M059J (cell line): ENCODE data around the gene BABAM2. TPM values are rescaled to one million over a fixed set of nuclear protein-coding genes. Genes with fewer than 3 reads are reported as not detected.
"Not testable (repeated sequence)": the region's sequence is repeated elsewhere in the genome, so short reads cannot be mapped to it uniquely, and the experiment has no call there.

ENCODE experiments used
- DNase-seq: peaks from one replicate; pipeline ENCODE4 v3.0.0-alpha.2; 2012; ENCODE audit warnings: low read depth
- total RNA-seq: library from RNA; depleted of rRNA; stranded (reverse); fragments of >200 nt; shearing (Covaris generic); gene quantifications from 2 replicates; pipeline ENCODE4 v1.2.3, GENCODE V29; 2014

The BABAM2 gene
- total RNA-seq, 1 experiment from 2014 or later, result 41.8 TPM

GRCh38 chr2:28248511-28248910 lies 358.0 kb downstream of the BABAM2 start:
- DNase-seq, result peak; percentile 71

- DNase-seq, result peak; percentile 95
These were observed 359.5 kb downstream of the BABAM2 start for GRCh38 chr2:28250006-28250405.

DNA sequence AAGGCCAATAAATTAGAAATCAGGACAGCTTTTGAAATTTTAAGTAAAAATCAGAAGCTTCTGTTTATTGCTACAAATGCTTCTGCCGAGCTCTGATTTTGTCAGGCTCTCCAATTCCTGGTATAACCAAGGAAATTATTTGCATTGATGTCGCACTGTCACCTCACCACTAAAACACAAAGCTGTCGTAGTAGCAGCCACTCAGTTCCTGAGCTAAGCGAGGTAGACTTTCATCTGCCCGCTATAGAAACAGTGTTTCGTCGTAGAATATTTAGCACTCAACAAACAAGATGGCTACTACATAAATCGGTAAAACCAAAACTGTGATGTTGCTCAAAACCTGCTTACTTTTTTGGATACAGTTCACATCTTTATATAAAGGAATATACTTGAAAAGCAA lies 360.8 kb downstream of the BABAM2 start:
- no peak for DNase-seq

DNA sequence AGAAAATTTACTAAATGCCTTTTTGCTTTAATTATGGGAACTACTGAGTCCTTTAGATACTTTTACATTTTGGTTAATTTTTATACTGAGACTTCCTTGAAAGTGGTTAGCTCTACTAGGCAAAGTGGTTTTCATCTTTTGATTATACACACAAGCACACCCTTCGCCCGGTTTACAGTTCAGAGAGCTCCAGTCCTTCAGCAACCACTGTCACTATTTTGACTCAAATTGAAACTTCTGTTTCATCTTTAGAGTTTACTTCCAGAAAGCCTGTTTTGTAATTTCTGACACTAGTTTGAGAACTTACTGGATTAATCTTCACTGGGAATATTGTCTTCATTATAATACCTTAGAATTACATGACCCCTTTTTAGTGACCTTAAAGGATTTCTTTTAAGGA lies 361.8 kb downstream of the BABAM2 start:
- DNase-seq, result no peak

- DNase-seq, result no peak
These were observed 363.0 kb downstream of the BABAM2 start for GRCh38 chr2:28253543-28253942.

DNA sequence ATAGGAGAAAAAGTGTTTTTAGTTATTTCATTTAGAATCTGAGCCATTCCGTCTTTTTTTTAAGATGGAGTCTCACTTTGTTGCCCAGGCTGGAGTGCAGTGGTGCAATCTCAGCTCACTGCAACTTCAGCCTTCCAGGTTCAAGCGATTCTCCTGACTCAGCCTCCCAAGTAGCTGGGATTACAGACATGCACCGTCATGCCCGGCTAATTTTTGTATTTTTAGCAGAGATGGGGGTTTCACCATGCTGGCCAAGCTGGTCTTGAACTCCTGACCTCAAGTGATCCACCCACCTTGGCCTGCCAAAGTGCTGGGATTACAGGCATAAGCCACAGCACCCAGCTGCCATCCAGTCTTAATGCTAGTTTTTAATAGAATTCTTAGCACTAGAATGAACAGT lies 364.7 kb downstream of the BABAM2 start:
- DNase-seq, result not testable (repeated sequence)

- DNase-seq, result no peak
These were observed 366.7 kb downstream of the BABAM2 start for GRCh38 chr2:28257182-28257581.

GRCh38 chr2:28259226-28259625 lies 368.7 kb downstream of the BABAM2 start:
- not testable (repeated sequence) for DNase-seq

DNA sequence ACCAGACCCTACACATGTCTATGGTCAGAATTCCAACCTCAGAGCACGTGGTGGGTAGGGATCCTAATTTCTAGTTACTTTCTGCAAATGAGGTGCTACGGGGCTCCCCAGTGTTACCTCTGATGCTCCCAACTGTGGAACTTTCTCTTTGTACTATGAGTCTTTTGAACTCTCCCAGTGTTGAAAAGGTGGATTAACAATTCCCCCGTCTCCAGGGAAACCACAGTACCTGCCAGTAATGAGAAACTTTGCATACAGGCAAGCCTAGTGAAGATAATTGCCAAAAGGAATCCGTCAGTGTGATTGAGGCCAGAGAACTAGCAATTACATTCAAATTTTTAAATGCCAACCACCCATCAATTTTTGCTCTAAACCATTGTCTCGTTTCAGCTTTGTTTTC lies 373.2 kb downstream of the BABAM2 start:
- DNase-seq, result no peak

DNA sequence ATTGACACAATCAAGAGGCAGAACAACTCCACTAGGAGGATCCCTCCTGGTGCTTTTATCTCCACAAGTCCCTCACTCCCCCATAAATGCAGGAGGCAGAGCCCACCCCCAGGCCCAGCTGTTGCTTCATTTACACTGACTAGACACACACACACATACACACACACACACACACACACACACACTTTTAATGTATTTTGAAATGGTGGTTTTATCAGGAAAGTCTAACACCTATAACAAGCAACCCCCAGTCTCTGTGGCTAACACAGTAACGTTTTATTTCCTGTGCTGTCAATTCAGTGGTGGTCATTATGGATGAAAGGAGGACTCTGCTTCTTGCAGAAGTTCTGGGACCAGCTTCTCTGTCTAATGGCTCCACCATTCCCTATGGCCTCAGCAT lies 376.8 kb downstream of the BABAM2 start:
- no peak for DNase-seq

DNA sequence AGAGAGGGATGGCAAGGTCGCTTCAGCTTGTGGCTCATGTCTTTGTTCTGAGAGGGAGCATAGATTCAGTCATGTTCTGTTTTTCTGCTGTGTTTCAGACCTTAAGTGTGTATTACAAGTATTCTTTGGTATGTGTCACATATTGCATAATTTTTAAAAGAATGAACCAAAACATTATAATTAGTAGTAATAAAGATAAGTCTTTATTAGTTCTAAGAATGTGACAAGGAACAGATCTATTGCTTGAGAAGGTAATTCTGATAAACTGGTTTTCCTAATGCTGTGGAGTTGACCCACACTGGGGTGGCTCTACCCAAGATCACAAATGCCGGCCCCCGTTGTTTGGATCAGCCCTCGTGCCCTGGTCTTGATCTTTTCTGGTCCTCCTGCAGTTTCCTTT lies 377.9 kb downstream of the BABAM2 start:
- no peak for DNase-seq

- peak; percentile 93 for DNase-seq
These were observed 378.7 kb downstream of the BABAM2 start for GRCh38 chr2:28269019-28269784.

DNA sequence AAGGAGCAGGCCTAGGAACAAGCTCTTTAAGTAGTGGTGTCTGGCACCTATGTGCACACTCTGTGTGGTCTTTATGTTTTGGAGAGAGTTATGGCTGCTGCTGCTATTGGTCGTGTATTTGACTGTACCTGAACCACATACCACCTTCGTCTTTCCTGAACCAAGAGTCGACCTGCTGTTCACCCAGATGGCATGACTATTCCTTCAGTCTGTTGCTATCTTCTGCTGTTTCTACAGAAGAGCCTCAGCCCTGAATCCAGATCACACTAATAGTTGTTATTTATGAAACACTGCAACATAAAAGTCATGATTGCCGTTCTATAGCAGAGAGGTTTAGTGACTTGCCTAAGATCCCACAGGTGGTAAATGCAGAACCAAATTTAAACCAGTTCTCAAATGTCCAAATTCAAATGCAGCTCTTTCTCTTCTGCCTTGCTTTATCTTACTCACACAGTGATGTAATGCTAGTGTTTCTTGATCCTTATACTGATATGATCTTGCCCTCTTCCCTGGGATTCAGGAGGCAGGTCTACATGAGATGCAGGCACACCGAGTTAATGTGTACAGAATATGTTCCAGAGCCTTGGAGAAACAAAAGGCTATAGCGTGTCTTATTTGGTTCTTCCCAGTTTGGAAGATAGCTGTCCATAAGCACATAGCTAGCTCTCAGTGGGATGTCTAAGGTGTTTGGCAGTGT lies 380.1 kb downstream of the BABAM2 start:
- peak; percentile 45 for DNase-seq

GRCh38 chr2:28271231-28271918 lies 380.8 kb downstream of the BABAM2 start:
- no peak for DNase-seq

DNA sequence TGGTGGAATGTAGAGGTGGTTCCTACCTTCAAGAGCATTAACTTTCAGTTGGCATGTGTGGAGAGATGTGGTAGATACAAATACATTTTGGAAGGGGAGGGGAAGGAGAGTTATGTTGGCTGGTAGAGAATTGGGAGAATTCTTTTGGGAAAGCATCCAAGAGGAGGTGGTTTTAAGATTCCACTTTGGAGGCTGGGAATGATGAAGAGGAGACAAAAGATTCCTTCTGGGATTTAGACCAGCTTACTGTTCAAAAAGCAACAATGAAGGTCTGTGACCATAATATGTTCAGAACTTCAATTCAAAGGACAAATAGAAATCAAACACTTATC lies 381.4 kb downstream of the BABAM2 start:
- DNase-seq, result peak; percentile 35

DNA sequence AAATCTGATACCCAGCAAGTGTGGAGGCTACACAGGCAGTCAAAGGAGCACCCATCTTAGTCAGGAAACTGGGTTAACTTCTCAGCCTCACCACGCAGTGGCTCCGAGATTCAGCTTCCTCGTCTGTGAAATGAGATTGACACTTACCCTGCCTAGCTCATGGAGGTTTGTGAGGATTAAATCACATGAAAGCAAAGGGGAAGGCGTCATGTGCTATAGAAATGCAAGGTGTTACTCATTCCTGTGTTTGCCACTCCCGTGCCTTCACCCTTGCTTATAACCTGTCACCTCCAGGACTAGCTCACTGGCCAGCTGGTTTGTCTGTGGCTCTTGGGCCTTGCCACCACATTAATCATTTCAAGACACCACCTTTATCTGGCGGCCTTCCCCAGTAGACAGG lies 383.2 kb downstream of the BABAM2 start:
- DNase-seq, result peak; percentile 48

GRCh38 chr2:28274911-28275685 lies 384.6 kb downstream of the BABAM2 start:
- DNase-seq, result peak; percentile 98

DNA sequence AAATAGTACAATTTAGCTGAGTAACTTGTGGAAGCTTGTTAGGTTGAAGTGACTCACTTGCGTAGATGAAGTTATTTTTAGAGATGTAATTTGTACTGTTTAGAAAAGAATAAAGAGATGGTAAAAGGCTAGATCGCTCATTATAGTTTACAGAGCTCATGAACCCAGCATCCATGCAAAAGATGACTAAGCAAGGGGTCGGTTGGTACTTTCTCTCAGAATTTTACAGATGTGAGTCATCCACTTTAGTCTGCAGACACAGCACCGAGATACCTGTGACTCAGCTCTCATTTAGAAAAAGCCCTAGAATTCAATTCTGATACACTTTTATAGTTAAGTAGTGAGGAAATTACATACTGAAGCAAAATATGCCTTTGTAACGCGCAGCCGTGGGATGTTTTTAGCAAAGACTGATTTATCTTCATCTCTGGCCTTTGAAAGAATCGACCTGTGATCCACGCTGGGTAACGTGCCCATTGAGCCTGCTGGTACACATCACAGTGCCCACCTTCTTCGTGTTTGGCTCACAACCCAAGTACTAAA lies 385.6 kb downstream of the BABAM2 start:
- DNase-seq, result peak; percentile 99

- DNase-seq, result no peak
These were observed 386.3 kb downstream of the BABAM2 start for GRCh38 chr2:28276807-28277206.

GRCh38 chr2:28277466-28277865 lies 386.9 kb downstream of the BABAM2 start:
- no peak for DNase-seq

DNA sequence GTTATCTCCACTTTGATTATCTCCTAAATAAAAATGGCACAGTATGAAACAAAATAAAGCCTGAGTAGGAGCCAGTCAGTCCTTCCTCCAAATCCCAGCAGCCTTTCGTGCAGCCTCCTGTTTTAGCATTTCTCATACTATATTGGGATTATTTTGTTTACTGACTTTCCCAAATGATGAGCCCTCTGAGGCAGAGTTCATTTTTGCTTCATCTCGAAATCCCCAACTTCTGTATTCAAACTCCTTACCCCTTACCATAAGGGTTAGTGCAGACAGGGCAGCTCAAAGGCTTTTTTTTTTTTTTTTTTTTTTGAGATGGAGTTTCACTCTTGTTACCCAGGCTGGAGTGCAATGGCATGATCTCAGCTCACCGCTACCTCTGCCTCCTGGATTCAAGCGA lies 388.8 kb downstream of the BABAM2 start:
- no peak for DNase-seq

GRCh38 chr2:28280619-28281018 lies 390.1 kb downstream of the BABAM2 start:
- DNase-seq, result no peak
